ENCODE results near the gene HBA2. TPM values are rescaled to one million over a fixed set of nuclear protein-coding genes. Genes with fewer than 3 reads are reported as not detected.

The HBA2 gene
- total and polyA plus RNA-seq, 9 of the 15 experiments (the other 6 are each of a cell fraction or from before 2014, with no cell fraction given), result 40.4 to 853 (median 286) TPM

DNA sequence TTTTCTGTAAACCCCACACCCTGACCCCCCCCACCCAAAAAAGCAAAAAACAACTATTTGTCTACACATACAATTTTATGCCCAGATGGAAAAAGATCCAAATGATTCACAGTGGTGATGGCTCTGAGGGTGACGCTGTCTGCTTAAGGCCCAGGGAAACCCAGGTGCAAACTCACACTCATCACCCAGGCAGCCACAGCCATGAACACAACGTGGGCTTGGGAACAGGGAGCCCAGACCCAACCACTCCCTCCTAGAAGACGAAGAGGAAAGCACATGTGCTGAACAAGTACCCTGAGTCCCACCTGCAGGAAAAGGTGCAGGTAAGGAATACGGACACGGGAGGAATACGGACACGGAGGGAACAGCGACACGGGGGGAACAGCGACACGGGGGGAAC, 13.0 kb downstream of the HBA2 start:
- Histone ChIP-seq H3K27ac (ENCODE audit: extremely low read depth, low read depth, low read length) (no peak overlapping the region), H3K27me3 (ENCODE audit: control insufficient read depth in 2 of 2, insufficient read depth in 2 of 2, low read length in 2 of 2) (no peaks in the 10 kb centered on the region), H3K9me3 (replicated peaks; ENCODE audit: control insufficient read depth, insufficient read depth, low read depth, low read length) (peaks cover 2% of the 10 kb centered on the region; the same call in 1 of the 2 replicates), H3K36me3 (ENCODE audit: control insufficient read depth, insufficient read depth, low read length) (peaks cover 51% of the 10 kb centered on the region), H3K4me3 (no peak overlapping the region), H2AFZ (ENCODE audit: low read depth, low read length) (no peak overlapping the region), H3K9ac (ENCODE audit: insufficient read depth in 1 of 2, low read depth in 2 of 2, low read length in 2 of 2) (0 out of 4 replicates have a peak overlapping the region, but pooled peaks of 1 of the 2 experiments have one; percentile 36), H3K4me2 (ENCODE audit: insufficient read depth, low read length) (no peak overlapping the region), H3K4me1 (replicated peaks in 1 of 2; ENCODE audit: control insufficient read depth in 2 of 2, insufficient read depth in 2 of 2, low read length in 2 of 2) (peaks cover 9 to 41% of the 10 kb centered on the region in 2 experiments; a peak in 4 of 5 replicates), H4K20me1 (replicated peaks; ENCODE audit: control insufficient read depth, insufficient read depth, low read length) (0 out of 2 replicates have a peak, but pooled peaks cover 6% of the 10 kb centered on the region), H3K9me1 (ENCODE audit: control insufficient read depth, insufficient read depth, low read length) (peaks cover 3% of the 10 kb centered on the region), H3K79me2 (ENCODE audit: control insufficient read depth, insufficient read depth, low read length) (peaks cover 12% of the 10 kb centered on the region)
- no peak for DNase-seq (ENCODE audit: extremely low read depth in 1 of 4, low spot score in 3 of 4)
- ATAC-seq, result no peak
- intact Hi-C loops (cut with micrococcal nuclease) (no loop called here), in situ Hi-C loops (cut with MboI) (no loop called here)
- FAIRE-seq, result no peak
- ChIA-PET POLR2A (interaction anchor here (0.6 to 1.3 kb wide), 4 partner anchors 17 to 133 kb away, joined by 3 read pairs; partner anchors contain the start of gene POLR3K), CTCF (ENCODE audit: low intra/inter-chr PET ratio) (no interaction called here)
- no peak for TF ChIP-seq PPARD (CRISPR knock-in tag; IDR thresholded peaks at IDR 0.05)
- no peak for TF ChIP-seq SMAD4 (CRISPR knock-in tag; conservative IDR thresholded peaks at IDR 0.05)
- no peak for TF ChIP-seq ETV1 (tag; conservative IDR thresholded peaks at IDR 0.05; ENCODE audit: low read depth)
- TF ChIP-seq POLR2H (tag; IDR thresholded peaks at IDR 0.05; ENCODE audit: low read depth), result no peak
- no peak for TF ChIP-seq CC2D1A (IDR thresholded peaks at IDR 0.05)
- TF ChIP-seq, protein P1, sequence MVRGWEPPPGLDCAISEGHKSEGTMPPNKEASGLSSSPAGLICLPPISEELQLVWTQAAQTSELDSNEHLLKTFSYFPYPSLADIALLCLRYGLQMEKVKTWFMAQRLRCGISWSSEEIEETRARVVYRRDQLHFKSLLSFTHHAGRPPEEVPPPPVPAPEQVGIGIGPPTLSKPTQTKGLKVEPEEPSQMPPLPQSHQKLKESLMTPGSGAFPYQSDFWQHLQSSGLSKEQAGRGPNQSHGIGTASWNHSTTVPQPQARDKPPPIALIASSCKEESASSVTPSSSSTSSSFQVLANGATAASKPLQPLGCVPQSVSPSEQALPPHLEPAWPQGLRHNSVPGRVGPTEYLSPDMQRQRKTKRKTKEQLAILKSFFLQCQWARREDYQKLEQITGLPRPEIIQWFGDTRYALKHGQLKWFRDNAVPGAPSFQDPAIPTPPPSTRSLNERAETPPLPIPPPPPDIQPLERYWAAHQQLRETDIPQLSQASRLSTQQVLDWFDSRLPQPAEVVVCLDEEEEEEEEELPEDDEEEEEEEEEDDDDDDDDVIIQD (CRISPR knock-in tag; IDR thresholded peaks at IDR 0.05), result no peak
- BruUV-seq (replicated peaks), result no TSS peak
- WGBS (ENCODE audit: insufficient coverage, low coverage, missing lambda C conversion rate), result 86% methylated on average over 9 of the region's 11 CpGs
